Colonic mucosa (tissue), 4 donors: Measurements from ENCODE around the gene FUT8. TPM values are rescaled to one million over a fixed set of nuclear protein-coding genes. Genes with fewer than 3 reads are reported as not detected.

ENCODE experiments used
- DNase-seq: peaks from one replicate; pipeline ENCODE4 v3.0.0-alpha.2; 2020
- H3K27ac ChIP-seq: fragments of 200-600 bp; one replicate; pipeline ENCODE4 v1.8.0; 2021
- H3K27me3 ChIP-seq: fragments of 200-600 bp; one replicate; pipeline ENCODE4 v1.8.0; 2021
- H3K36me3 ChIP-seq: fragments of 200-600 bp; one replicate; pipeline ENCODE4 v1.8.0; 2021
- H3K4me1 ChIP-seq: fragments of 200-600 bp; one replicate; pipeline ENCODE4 v1.8.0; 2021; ENCODE audit warnings: mild to moderate bottlenecking
- H3K4me3 ChIP-seq: fragments of 200-600 bp; one replicate; pipeline ENCODE4 v1.8.0; 2021
- H3K9ac ChIP-seq, 2 donors: one replicate each; pipeline ENCODE4 v1.7.0; 2013; ENCODE audit warnings: control low read depth in 2 of 2, low read depth in 2 of 2, low read length in 2 of 2
- H3K9me3 ChIP-seq: fragments of 200-600 bp; one replicate; pipeline ENCODE4 v1.8.0; 2021
- intact Hi-C: fragments of 100-400 bp; cut with DNase I; formaldehyde crosslinking; loops from one replicate; pipeline ENCODE4 v1.14.1; 2022
- total RNA-seq, 2 donors: library from RNA; stranded (reverse); fragmentation: NEBNext Ultra II Directional in 1 of 2; extraction: Animal tissue kit (Norgen Biotek cat#: 25700) in 1 of 2; gene quantifications; one replicate each; pipeline ENCODE4 v1.2.1, GENCODE V29; 2021
- TF ChIP-seq, protein P1 (sequence below): fragments of 200-600 bp; IDR thresholded peaks from one replicate; pipeline ENCODE4 v1.8.0; 2022; ENCODE audit warnings: antibody characterized with exemption, mild to moderate bottlenecking
- donor health status: healthy.
- donor health status: DM: no; HTN: no; CAD: no.
- donor health status: DM: no; HTN: no; CAD: no.

Gene FUT8
- total RNA-seq, 2 donors from 2014 or later = 28.8 to 37.2 TPM

DNA sequence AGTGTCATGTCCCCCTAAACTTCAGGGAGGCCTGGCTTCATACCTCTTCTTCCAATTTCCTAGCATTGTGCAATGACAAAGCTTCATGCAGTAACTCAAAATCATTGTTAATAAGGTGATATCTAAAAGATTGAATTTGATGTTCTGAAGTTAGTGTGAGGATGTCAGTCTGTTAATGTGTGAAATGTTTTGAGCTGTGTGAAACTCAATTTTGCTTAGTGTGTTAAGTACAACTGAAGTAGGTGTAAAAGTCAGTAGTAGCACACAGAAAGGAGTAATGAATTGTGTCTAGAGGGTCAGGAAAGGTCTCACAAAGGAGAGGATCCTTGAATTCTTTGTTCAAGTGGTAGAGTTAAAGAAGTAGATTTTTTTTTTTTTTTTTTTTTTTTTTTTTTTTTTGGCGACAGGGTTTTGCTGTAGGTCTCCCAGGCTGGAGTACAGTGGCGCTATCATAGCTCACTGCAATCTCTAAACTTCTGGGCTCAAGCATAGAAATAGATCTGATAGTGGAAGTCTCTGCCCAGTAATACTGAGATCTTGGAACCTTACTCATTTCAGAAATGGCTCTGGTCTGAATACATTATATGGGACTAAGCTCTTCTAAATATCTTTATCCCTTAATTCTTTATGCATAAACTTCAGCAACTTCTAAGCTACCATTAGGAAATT, 63.9 kb downstream of the FUT8 start:
- Histone ChIP-seq H3K27me3 (no peaks in the 10 kb centered on the region), H3K9ac (no peak overlapping the region), H3K27ac (no peak overlapping the region), H3K36me3 (no peaks in the 10 kb centered on the region), H3K9me3 (no peaks in the 10 kb centered on the region), H3K4me1 (no peaks in the 10 kb centered on the region), H3K4me3 (no peak overlapping the region)
- DNase-seq = no peak
- TF ChIP-seq, protein P1, sequence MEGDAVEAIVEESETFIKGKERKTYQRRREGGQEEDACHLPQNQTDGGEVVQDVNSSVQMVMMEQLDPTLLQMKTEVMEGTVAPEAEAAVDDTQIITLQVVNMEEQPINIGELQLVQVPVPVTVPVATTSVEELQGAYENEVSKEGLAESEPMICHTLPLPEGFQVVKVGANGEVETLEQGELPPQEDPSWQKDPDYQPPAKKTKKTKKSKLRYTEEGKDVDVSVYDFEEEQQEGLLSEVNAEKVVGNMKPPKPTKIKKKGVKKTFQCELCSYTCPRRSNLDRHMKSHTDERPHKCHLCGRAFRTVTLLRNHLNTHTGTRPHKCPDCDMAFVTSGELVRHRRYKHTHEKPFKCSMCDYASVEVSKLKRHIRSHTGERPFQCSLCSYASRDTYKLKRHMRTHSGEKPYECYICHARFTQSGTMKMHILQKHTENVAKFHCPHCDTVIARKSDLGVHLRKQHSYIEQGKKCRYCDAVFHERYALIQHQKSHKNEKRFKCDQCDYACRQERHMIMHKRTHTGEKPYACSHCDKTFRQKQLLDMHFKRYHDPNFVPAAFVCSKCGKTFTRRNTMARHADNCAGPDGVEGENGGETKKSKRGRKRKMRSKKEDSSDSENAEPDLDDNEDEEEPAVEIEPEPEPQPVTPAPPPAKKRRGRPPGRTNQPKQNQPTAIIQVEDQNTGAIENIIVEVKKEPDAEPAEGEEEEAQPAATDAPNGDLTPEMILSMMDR = no peak
- intact Hi-C loops = no loop called here

DNA sequence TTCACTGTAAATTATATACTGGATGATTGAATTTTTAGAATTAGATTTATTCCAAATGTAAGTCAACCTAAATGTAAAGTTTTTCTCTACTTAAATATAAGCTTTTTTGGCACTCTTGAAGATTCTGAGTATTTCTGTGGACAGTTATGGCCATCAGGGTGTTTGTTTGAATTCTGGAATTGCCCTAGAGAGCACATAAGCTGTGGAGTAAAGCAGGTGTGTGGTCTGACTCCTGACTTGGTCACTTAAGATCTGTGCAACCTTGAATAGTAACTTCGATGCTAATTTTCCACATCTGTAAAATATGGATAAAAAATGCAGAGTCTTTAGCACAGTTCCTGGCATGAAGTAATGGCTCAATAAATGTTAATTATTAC, 64.4 kb downstream of the FUT8 start:
- Histone ChIP-seq H3K9ac (no peak overlapping the region), H3K36me3 (no peaks in the 10 kb centered on the region), H3K4me1 (no peaks in the 10 kb centered on the region), H3K27ac (no peak overlapping the region), H3K4me3 (no peak overlapping the region), H3K9me3 (no peaks in the 10 kb centered on the region), H3K27me3 (no peaks in the 10 kb centered on the region)
- intact Hi-C loops = no loop called here
- TF ChIP-seq, protein P1 = no peak
- no peak for DNase-seq

DNA sequence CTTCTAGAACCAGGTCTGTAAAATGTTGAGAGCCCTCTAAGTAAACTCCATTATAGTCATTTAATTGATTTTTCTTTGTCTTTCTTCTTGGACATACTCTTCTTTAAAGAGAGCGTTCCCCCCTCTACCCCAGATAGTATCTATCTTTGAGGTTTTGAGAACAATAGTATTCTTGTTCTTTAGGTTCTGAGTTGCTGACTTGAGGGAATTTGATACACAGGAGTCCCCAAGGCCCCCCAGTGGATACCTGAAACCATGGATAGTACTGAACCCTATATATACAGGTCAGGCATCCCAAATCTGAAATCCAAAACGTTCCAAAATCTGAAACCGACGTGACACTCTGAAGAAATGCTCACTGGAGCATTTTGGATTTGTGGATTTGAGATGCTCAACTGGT, 65.5 kb downstream of the FUT8 start:
- TF ChIP-seq, protein P1 = no peak
- Histone ChIP-seq H3K27me3 (no peaks in the 10 kb centered on the region), H3K4me3 (no peak overlapping the region), H3K4me1 (no peaks in the 10 kb centered on the region), H3K9ac (no peak overlapping the region), H3K36me3 (no peaks in the 10 kb centered on the region), H3K27ac (no peak overlapping the region), H3K9me3 (no peaks in the 10 kb centered on the region)
- DNase-seq = no peak
- intact Hi-C loops = no loop called here

DNA sequence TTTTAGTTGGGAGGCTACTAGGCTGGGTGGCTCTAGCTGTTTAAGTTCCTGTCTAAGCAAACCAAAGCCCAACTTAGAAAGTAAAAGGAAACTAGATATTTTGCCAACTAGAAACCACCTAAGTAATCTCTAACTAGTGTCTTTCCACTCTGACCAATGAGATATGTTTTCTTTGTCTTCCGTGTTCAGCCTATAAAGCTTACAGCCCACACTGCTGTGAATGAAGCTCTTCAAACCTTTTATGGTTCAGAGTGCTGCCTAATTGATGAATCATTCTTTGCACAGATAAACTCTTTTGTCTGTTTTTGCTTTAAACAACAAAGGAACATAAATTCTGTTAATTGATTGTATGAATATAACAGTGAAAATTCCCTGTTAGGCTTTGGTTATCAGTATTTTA, 66.1 kb downstream of the FUT8 start:
- H3K4me3 ChIP-seq = no peak overlapping the region
- no peaks in the 10 kb centered on the region for H3K27me3 ChIP-seq
- intact Hi-C loops = no loop called here
- H3K27ac ChIP-seq = no peak overlapping the region
- no peak for DNase-seq
- TF ChIP-seq, protein P1 = no peak
- no peaks in the 10 kb centered on the region for H3K9me3 ChIP-seq
- no peaks in the 10 kb centered on the region for H3K4me1 ChIP-seq
- H3K9ac ChIP-seq = no peak overlapping the region
- H3K36me3 ChIP-seq = no peaks in the 10 kb centered on the region

DNA sequence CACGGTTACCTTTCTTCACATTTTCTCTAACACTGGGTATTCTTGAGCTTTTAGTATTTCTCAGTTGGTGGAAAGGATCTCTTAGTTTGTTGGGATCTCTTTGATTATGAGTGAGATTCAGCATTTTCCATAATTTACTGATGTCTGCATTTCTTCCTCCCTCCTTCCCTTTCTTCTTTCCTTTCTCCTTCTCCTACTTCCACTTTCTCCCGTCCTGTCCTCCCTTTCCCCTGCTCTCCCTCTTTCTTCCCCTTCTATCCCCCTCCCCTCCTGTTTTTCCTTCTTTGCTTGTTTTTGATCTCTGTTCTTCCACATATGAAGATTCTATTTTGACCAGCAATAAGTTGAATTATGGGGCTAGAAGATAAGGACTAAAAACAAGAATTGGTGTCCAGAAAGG, 66.9 kb downstream of the FUT8 start:
- Histone ChIP-seq H3K9me3 (no peaks in the 10 kb centered on the region), H3K4me1 (no peaks in the 10 kb centered on the region), H3K36me3 (no peaks in the 10 kb centered on the region), H3K27me3 (no peaks in the 10 kb centered on the region), H3K27ac (no peak overlapping the region), H3K9ac (no peak overlapping the region), H3K4me3 (no peak overlapping the region)
- TF ChIP-seq, protein P1 = no peak
- intact Hi-C loops = no loop called here
- DNase-seq = no peak
